ENCODE results near the gene RPS6KL1. TPM values are rescaled to one million over a fixed set of nuclear protein-coding genes. Genes with fewer than 3 reads are reported as not detected.

The RPS6KL1 gene
- total and polyA plus RNA-seq, 8 donors: 4.0 to 23.8 (median 7.2) TPM

DNA sequence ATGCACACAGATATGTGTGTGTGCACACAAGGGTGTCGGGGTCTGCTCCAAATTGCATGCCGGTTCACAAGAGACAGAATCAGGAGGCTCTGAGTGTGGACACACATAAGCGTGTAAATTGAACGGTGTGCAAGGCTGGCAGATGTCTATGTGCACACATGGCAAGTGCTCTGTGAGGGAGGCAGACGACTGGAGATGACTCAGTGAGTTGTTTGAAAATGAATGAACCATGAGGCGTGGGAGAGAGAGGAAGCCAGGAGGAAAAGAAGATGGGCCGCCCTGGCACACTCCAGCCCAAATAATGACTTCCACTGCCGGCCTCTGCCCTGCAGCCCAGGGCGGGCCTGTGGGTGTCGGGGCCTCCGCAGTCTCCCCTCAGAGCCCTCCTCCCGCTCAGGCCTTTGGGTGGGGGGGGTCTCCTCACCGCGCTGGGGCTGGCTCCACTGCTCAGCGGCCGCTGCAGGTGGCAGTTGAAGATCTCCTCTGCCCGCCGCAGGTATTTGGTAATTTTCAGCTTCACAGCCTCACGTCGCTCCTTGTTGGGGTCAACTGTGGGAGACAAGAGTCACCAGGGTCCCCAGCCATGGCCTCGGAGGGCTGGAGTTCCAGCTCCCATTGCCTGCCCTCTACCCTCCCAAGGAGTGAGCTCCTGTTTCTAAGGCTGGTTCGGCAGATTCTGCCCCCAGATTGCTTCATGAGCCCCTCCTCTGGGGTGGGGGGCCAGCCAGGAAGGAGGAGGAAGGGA is 3.5 kb downstream of the RPS6KL1 start:
- H3K27me3 ChIP-seq: no peaks in the 10 kb centered on the region
- DNase-seq (peak in 1 of 6 donors; percentile 47), ATAC-seq (no peak), FAIRE-seq (no peak)
- intact Hi-C loops (cut with DNase I): loop anchor here in 2 of 3 donors (10.0 kb wide), 1 partner anchor 165 kb away; no protein-coding TSS in a partner anchor
- H3K27ac ChIP-seq: no peak overlapping the region
- H3K4me1 ChIP-seq: no peaks in the 10 kb centered on the region
- no peaks in the 10 kb centered on the region for H3K36me3 ChIP-seq
- H3K9me3 ChIP-seq: no peaks in the 10 kb centered on the region
- H3K4me3 ChIP-seq: no peak overlapping the region
- whole genome bisulfite sequencing, 2 donors: 88 to 89% methylated on average over 21 to 22 of the region's 22 CpGs
- TF ChIP-seq, protein P1, sequence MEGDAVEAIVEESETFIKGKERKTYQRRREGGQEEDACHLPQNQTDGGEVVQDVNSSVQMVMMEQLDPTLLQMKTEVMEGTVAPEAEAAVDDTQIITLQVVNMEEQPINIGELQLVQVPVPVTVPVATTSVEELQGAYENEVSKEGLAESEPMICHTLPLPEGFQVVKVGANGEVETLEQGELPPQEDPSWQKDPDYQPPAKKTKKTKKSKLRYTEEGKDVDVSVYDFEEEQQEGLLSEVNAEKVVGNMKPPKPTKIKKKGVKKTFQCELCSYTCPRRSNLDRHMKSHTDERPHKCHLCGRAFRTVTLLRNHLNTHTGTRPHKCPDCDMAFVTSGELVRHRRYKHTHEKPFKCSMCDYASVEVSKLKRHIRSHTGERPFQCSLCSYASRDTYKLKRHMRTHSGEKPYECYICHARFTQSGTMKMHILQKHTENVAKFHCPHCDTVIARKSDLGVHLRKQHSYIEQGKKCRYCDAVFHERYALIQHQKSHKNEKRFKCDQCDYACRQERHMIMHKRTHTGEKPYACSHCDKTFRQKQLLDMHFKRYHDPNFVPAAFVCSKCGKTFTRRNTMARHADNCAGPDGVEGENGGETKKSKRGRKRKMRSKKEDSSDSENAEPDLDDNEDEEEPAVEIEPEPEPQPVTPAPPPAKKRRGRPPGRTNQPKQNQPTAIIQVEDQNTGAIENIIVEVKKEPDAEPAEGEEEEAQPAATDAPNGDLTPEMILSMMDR (IDR thresholded peaks at IDR 0.05): no peak

DNA sequence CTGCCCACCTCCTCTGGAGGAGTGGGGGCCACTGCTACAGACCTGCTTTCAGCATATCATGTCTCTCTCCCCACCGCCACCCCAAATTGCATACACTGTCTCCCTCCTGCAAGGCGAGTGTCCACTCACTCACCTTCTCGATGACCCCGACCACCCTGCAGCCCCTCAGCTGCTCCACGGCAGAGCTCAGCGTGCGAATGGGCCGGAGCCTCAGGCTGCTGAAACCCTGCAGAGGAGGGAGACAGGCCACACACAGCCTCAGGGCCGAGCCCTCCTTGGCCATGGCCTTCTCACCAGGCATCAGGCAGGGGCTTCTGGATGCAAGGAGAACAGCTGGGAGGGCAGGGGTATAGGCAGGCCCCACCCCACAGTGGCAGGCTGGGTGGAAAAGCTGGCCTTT is 4.7 kb downstream of the RPS6KL1 start:
- intact Hi-C loops (cut with DNase I): loop anchor here in 2 of 3 donors (10.0 kb wide), 1 partner anchor 166 kb away; no protein-coding TSS in a partner anchor
- TF ChIP-seq, protein P1 (IDR thresholded peaks at IDR 0.05): no peak
- Histone ChIP-seq H3K36me3 (no peaks in the 10 kb centered on the region), H3K27me3 (no peaks in the 10 kb centered on the region), H3K4me3 (no peak overlapping the region), H3K9me3 (no peaks in the 10 kb centered on the region), H3K4me1 (peaks cover 0 to 3% (median 0%) of the 10 kb centered on the region in 3 donors), H3K27ac (no peak overlapping the region)
- ATAC-seq: no peak
- FAIRE-seq: no peak
- peak in 1 of 6 donors; percentile 40 for DNase-seq
- WGBS, 2 donors: 93 to 97% methylated on average over 9 of the region's 9 CpGs

DNA sequence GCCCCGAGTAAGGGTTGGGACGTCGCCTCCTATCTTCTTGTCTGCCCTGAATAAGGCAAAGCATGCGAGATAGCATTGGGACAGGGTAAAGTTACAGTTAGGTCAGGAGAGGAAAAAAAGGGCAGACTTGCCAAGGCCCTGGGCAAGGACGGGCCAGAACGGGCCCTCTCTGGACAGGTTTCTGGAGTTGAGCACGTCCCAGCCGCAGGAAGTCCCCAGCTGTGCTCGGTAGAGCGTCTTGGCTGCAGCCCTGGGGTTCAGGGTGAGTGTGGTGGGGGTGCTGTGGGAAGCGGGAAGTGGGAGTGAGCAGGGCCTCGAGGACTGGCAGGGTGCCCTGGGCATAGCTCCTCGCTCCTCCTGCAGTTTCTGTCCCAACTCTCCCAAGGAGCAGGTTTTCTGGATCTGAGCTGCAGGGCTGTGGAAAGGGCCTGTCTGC is 5.4 kb downstream of the RPS6KL1 start:
- no peaks in the 10 kb centered on the region for H3K36me3 ChIP-seq
- no peaks in the 10 kb centered on the region for H3K9me3 ChIP-seq
- TF ChIP-seq, protein P1 (IDR thresholded peaks at IDR 0.05): no peak
- no peaks in the 10 kb centered on the region for H3K27me3 ChIP-seq
- FAIRE-seq (no peak), DNase-seq (peak in 1 of 6 donors; percentile 9), ATAC-seq (peak in 1 of 4 donors; percentile 12)
- WGBS, 2 donors: 82 to 84% methylated on average over 13 of the region's 13 CpGs
- no peak overlapping the region for H3K4me3 ChIP-seq
- no peak overlapping the region for H3K27ac ChIP-seq
- intact Hi-C loops (cut with DNase I): loop anchor here in 2 of 3 donors (10.0 kb wide), 1 partner anchor 167 kb away; no protein-coding TSS in a partner anchor
- H3K4me1 ChIP-seq: peaks cover 0 to 3% (median 0%) of the 10 kb centered on the region in 3 donors

DNA sequence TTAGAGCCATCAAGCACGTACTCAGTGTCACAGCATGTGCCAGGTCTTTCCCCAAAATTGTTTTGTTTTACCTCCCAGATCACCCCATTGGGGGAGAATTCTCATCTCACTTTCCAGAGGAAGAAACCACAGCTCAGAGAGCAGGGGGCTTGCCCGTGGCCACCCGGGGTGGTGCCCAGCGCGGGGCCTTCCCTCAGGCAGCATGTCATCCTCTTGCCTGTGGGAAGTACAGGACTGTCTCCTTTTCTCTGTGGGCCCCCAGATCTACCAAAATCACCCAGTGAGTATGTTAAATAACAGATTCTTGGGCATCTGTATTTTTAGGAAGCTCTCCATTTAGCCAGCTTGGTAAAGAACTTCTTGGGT is 5.9 kb downstream of the RPS6KL1 start:
- 85 to 91% methylated on average over 5 of the region's 5 CpGs for WGBS, 2 donors
- Histone ChIP-seq H3K36me3 (no peaks in the 10 kb centered on the region), H3K27ac (no peak overlapping the region), H3K4me1 (peaks cover 0 to 3% (median 0%) of the 10 kb centered on the region in 3 donors), H3K9me3 (no peaks in the 10 kb centered on the region), H3K4me3 (no peak overlapping the region), H3K27me3 (no peaks in the 10 kb centered on the region)
- DNase-seq: no peak
- ATAC-seq: no peak
- no peak for FAIRE-seq
- TF ChIP-seq, protein P1 (IDR thresholded peaks at IDR 0.05): no peak
- intact Hi-C loops (cut with DNase I): loop anchor here in 2 of 3 donors (10.0 kb wide), 1 partner anchor 168 kb away; no protein-coding TSS in a partner anchor

DNA sequence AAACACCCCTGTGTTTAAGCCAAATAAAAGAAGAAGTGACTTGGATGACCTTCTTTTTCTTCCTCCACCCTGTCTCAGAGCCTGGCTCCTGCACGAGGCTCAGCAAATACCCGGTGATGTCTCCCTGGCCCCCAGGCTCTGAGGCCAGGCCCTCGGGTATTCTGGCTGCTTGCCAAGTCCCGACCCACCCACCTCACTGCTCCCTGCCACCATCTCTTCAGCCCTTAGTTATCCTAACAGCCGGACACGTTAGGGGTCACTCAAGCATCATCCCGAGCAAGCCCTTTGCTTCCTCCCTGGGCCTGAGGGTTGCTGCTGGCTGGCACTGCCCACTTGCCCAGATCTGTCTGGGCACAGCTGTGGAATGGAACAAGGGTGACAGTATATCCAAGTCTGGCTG is 7.2 kb downstream of the RPS6KL1 start:
- no peak for FAIRE-seq
- no peak overlapping the region for H3K27ac ChIP-seq
- intact Hi-C loops (cut with DNase I): loop anchor here in 2 of 3 donors (10.0 kb wide), 1 partner anchor 169 kb away; no protein-coding TSS in a partner anchor

More for the DNA sequence above, 7.2 kb downstream of the RPS6KL1 start:
- TF ChIP-seq, protein P1 (IDR thresholded peaks at IDR 0.05): no peak
- H3K36me3 ChIP-seq: no peaks in the 10 kb centered on the region
- WGBS, 2 donors: 54 to 60% methylated on average over 7 of the region's 7 CpGs
- H3K27me3 ChIP-seq: no peaks in the 10 kb centered on the region
- no peak for ATAC-seq
- no peak for DNase-seq
- no peaks in the 10 kb centered on the region for H3K9me3 ChIP-seq
- H3K4me1 ChIP-seq: peaks cover 0 to 3% (median 0%) of the 10 kb centered on the region in 3 donors
- H3K4me3 ChIP-seq: no peak overlapping the region

Measured in pancreas (tissue), 10 donors.